GM12801 (cell line): ENCODE results near the gene WTAP.

ENCODE experiments used
- TF ChIP-seq, protein P1 (sequence below): IDR thresholded peaks from one replicate; pipeline ENCODE4 v1.5.1; 2011; ENCODE audit warnings: control low read depth; ENCODE audit not compliant: insufficient read length; ENCODE audit errors: extremely low read depth

The WTAP gene

GRCh38 chr6:159700970-159701369 is 26.3 kb upstream of the WTAP start:
- TF ChIP-seq, protein P1, sequence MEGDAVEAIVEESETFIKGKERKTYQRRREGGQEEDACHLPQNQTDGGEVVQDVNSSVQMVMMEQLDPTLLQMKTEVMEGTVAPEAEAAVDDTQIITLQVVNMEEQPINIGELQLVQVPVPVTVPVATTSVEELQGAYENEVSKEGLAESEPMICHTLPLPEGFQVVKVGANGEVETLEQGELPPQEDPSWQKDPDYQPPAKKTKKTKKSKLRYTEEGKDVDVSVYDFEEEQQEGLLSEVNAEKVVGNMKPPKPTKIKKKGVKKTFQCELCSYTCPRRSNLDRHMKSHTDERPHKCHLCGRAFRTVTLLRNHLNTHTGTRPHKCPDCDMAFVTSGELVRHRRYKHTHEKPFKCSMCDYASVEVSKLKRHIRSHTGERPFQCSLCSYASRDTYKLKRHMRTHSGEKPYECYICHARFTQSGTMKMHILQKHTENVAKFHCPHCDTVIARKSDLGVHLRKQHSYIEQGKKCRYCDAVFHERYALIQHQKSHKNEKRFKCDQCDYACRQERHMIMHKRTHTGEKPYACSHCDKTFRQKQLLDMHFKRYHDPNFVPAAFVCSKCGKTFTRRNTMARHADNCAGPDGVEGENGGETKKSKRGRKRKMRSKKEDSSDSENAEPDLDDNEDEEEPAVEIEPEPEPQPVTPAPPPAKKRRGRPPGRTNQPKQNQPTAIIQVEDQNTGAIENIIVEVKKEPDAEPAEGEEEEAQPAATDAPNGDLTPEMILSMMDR, result no peak

DNA sequence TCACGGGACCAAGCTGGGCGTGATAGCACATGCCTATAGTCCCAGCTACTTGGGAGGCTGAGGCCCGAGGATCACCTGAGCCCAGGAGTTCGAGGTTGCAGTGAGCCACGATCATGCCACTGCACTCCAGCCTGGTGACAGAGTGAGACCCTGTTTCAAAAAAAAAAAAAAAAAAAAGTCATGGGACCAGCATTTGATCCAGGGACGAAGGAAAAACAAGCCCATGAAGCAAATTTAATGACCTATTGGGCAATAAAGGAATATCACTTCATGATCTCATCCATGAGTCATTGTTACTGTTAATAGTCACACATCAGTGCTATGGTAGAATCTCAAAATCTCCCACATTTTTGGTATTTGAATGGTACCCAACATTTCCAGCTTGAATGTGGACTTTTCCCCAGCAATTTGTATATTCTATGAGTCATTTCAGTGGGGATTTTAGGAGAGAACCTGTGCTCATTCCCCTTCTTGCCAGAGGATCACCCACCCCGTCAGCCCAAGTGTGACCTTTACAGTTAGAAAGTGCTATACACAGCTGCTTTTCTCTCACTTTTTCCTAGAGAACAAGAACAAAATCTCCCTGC is 25.8 kb upstream of the WTAP start:
- TF ChIP-seq, protein P1, result no peak

DNA sequence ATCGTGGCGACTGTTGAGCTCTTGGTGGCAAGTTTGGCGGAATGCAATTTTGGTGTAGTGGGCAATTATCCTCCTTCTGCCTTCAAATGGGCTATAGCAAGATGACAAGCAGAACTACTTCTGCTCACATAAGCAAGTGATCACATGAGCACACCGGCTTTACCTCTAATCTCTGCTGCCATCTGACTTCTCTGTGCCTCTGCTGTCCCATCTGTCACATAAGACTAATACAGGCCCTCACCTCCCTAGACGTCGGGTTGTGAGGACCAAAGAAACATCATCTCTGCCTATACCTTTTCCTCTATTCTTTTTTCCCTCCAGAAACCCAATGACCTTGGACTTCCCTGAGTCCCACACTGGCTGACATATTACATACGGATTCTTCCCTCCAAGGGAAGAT is 13.3 kb upstream of the WTAP start:
- TF ChIP-seq, protein P1, result no peak

GRCh38 chr6:159714404-159714803 is 12.9 kb upstream of the WTAP start:
- TF ChIP-seq, protein P1, result no peak

DNA sequence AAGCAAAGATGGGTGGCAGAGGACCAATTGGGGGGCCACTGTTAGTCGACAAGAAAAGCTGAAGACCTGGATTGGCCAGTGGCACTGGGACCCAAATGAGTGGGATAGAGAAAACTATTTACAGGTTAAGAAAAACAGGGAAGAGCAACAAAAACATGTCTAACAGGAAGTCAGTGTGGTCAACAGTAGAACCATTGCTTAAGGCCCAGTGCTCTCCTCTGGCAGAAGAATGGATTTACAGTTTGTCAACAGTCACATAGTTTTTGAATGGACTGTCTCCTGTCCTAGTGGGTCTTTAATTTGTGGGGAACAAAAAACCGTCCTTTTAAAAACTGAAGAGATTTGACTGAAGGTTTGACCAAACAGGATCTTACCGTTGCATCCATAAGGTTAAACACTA is 12.1 kb upstream of the WTAP start:
- TF ChIP-seq, protein P1, result no peak

- TF ChIP-seq, protein P1, result no peak
Observed at GRCh38 chr6:159715605-159716004, 11.7 kb upstream of the WTAP start.

- TF ChIP-seq, protein P1, result no peak
Observed at GRCh38 chr6:159716247-159717096, 10.8 kb upstream of the WTAP start.
